HG03469 (cell line): ENCODE data around the gene ACOXL.

Experiments
- ATAC-seq: cut with Tn5 transposase; IDR thresholded peaks from one replicate; pipeline ENCODE4 v1.9.1; 2021; ENCODE audit warnings: mild to moderate bottlenecking, moderate library complexity, moderate number of reproducible peaks; ENCODE audit not compliant: unreplicated experiment

Gene ACOXL

DNA sequence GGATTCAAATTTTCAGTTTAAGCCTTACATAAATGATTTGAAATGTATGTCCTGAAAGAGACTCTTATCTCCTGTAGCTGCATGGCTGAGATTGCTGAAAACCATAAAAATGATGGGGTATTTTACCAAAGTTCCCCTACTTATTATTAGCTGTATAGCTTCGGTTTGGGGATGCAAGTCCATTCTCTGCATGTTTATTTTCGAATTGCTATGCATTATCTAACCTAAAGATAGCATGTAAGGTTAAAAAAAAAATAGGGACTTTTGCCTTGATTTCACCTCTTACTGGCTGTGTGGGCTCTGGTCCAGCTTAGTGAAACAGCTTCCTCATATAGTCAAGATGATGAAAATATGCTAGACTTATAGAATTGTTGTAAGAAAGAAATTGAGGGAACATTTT is 14.0 kb upstream of the ACOXL start:
- ATAC-seq: no peak

DNA sequence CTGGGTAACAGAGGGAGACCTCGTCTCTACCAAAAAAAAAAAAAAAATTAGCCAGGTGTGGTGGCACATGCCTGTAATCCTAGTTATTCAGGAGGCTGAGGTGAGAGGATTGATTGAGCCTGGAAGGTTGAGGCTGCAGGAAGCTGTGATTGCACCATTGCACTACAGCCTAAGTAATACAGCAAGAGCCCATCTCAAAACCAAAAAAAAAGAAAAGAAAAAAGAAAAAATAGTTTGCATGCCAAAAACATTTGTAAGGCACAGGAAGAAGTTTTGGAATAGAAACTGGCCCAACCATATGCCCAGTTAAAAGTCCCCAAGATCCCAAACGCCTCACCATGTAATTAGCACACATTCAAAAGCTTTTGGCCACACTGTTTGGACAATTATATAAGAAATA is 13.4 kb upstream of the ACOXL start:
- no peak for ATAC-seq

DNA sequence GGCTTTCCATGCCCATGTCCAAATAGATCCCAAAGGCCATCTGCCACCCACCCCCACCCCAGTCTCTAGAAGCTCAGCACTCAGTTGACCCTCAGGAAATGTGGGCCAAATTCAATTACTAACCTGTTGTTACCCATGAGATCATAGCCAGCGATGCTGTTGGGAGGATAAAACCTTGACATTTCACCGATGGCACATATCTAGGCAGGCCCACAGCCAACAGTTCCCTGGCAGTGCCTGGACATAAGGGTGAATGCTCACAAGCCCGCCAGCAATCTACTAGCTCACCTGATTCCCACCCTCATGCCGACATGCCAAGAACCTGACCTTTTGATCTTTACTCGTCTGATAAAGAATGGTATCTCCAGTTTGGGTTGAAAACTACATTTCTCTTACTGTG is 11.8 kb upstream of the ACOXL start:
- ATAC-seq: no peak

DNA sequence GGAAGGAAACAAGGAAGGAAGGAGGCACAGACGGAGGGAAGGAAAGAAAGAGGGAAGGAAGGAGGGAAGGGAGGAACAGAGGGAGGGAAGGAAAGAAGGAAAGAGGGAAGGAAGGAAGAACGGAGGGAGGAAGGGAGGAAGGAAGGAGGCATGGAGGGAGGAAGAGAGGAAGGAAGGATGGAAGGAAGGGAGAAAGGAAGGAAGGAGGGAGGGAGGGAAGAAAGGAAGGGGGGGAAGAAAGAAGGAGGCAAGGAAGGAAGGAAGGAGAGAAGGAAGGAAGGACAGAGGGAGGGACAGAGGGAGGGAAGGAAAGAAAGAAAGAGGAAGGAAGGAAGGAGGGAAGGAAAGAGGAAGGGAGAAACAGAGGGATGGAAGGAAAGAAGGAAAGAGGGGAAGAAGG is 7.6 kb upstream of the ACOXL start:
- ATAC-seq: no peak

DNA sequence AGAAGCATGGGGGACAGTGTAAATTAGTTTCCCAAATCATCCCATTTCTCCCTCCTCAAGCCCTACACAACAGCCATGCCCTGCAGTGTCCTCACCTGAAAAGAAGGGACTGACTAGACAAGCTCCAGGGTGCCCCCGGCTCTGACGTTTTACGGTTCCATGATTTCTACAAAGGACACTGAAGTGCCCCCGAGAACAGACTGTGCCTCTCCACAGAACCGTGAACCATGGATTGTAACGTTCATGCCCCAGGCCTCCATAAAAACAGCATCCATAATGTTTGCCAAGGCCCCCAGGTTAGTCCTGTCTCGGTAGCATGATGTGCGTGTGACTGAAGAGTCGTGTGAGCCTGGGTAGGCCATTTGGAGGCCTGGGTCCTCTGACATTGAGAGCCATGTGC is 7.0 kb upstream of the ACOXL start:
- no peak for ATAC-seq

DNA sequence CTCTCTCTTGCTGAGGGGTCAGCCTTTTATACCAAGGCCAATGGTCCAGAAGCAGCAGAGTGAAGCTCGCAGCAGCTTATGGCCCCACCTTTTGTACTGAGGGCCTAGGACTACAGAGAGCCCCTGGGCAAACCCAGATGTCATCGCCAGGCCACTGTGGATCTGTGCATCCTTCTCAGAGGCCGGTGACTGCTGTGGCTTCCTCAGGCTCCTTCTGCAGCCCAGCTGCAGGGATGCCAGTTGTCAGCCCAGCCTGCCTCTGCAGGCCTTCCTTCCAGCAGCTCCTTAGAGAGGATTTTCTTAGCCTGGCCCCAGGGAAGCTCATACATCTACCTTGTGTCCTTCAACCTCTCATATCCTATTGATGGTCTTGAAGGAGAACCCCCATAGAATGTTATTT is 6.5 kb upstream of the ACOXL start:
- ATAC-seq: no peak

DNA sequence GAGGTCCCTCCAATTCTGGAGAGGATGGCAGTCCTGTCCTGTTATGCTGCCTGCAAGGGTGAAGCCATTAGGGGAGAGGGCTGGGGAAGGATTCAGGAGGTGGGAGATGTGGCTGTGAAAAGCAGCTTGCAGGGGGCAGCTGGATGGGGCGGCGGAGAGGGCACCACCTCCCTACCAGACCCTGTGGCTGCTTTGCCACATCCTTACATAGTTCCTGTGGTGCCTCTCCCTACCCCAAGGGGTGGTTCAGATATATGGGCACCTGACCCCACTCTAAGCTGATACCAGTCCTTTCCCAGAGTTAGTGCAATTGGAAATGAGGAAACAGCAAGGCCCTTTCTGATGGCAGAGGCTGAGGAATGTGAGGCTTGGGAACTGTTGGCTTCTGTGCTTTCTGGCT is 6.1 kb upstream of the ACOXL start:
- ATAC-seq: no peak

DNA sequence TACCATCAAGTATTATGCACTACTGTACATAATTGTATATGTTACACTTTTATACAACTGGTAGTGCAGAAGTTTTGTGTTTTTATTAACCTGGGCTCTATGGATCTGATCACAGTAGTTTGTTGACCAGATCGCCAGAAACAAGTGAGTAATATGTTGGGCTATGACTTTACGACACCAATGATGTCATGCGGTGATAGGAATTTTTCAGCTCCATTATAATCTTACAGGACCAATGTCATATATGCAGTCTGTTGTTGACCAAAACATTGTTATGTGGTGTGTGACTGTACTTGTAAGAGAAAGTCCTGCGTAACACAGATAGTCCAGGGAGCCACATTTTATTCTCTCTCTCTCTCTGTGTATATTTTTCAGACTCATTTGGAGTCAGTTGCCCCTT is 4.5 kb upstream of the ACOXL start:
- no peak for ATAC-seq

DNA sequence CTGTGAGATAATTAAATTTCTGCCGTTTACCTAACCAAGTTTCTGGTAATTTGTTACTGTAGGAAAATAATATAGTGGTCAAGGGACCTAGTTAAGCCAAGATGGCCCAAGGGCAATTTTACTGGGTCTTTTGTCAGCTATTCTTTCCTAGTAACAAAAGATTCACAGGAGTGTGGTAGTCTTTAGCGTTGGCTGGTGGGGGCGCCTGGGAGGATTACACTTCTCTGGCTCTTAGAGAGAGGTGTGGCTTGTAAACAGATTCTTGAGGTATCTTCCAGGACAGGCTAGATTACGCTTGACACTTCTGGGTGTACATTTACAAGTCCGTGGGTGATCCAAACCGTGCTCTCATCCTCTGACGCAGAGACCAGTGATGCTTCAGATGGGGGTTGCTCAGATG is 3.3 kb upstream of the ACOXL start:
- no peak for ATAC-seq

DNA sequence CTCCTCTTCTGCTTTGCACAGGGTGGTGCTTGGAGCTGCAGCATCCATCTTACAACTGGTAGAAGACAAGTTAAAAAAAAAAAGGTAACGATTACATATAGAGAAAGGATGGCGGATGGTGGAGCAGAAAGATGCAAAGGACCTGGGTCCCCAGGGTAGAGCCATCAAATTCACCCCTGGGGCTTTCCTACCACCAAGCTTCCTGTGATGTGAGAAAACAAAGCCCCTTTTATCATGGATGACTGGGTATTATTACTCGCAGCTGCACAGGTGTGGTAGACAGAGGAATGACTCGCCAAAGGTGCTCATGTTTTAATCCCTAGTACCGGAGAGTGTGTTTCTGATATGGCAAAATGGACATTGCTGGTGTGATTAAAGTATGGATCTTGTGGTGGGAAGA is 1.3 kb upstream of the ACOXL start:
- no peak for ATAC-seq

DNA sequence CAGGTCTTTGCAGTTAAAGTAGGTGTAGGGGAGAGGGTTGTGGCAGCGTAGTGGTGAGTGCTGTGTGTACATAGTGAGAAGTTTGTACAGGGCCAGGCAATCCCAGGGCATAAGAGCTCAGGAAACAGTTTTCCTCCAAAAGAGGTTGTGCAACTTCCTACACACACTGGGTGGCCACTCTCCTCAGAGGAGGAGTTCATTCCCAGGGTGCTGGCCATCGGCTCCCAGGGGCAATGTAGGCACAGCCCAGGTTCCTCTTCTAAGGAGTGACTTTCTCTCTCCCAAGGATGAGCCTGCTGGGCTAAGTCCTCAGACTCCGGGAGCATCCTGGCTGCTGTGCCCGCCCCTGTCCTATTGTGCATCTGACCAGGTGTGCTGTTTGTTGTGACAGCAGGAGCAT is 3.0 kb downstream of the ACOXL start:
- no peak for ATAC-seq

DNA sequence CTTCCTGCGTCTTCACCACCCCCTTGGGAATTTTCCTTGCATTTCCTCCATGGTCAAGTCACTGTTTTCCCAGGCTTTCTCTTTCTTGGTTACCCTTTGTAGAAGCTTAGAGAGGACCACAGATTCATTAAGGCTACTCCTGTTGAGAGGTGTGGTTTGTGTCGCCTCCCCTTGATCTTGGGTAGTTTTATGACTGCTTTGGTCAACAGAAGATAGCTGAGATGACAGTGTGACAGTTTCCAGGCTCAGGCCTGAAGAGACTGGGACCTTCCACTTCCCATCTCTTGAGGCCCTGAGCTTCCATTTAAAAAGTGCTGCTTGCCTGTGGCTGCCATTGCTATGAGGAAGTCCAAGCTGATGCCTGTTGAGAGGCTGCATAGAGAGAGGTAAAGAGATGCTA is 5.4 kb downstream of the ACOXL start:
- no peak for ATAC-seq

DNA sequence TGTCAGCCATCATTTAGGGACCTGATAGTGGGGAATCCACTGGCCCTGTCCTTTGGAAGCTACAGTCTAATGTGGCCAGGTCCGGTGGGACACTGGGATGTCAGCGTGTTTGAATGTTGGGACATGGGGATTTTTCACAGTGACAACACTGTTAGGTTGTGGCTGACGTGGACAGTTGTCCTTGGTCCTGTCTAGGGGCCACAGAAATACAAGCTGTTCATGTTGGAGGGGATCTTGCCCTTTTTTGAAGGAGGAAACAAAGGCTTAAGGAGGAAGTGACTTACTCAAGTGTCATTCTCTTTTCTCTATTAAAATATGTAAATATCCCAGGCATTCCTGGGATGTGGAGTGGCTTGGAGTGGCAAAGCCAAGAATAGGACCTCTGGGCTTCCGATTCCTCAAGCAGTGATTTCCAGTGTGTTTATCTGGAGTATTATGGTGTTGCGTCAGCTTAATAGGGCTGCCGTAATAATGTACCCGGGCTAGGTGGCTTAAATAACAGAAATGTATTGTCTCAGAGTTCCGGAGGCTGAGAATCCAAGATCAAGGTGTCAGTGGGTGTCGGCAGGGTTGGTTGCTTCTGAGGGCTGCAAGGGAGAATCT is 8.5 kb downstream of the ACOXL start:
- no peak for ATAC-seq

DNA sequence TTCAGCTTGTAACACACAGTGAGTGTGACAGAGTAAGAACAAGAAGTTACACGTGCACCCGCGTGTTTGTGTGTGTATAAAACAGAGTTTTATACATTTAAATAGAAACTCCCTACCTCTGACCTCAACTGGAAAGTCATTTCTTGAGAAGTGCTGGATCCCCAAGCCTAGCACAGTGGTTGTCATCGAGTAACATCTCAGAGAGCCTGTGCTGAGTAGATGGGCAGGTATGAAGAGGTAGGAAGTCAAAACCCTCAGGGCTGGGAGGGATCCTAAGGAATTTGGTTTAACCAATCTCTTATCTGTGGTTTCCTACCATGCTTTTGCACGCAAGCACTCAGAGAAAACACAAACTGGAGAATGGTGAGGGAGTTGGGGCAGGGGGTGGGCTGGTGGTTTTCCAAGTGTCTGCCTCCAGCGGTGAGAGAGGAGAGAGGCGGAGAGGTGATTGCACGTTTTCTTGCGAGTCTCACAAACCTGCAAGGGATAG is 9.2 kb downstream of the ACOXL start:
- ATAC-seq: no peak

DNA sequence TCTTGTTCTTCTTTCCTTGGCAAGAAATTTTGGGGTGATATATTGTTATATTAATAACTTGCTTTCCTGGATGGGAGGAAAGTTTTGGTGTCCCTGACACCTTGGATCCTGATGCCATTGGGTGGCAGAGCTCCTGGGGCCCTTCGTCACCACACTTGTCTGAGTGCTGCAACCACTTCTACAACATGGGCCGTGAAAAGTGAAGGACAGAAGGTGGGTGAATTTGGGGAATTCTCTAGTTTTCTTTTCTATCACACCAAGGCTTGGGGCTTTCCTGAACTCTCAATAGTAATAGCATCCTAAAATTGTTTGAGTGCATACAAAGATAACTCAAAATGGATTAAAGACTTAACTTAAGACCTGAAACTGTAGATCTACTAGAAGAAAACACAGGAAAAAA is 10.0 kb downstream of the ACOXL start:
- no peak for ATAC-seq

DNA sequence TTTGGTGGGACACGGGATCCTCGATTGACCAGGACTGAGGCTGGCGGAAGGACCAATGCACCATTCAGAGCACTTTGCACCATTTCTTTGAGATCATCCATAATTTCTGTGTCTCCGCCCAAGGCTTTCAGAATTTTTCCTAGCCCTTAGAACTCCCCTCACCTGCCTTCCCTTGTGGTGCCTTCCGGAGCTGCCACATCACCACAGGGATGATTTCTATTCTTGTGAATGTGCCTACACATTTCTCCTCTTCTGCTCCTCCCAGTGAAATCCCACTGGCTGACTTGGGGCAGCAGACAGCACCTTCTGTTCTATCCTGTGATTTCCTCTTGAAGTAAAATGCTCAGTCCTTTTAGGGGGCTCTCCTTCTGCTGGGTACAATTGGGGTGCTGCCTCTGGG is 11.2 kb downstream of the ACOXL start:
- no peak for ATAC-seq

DNA sequence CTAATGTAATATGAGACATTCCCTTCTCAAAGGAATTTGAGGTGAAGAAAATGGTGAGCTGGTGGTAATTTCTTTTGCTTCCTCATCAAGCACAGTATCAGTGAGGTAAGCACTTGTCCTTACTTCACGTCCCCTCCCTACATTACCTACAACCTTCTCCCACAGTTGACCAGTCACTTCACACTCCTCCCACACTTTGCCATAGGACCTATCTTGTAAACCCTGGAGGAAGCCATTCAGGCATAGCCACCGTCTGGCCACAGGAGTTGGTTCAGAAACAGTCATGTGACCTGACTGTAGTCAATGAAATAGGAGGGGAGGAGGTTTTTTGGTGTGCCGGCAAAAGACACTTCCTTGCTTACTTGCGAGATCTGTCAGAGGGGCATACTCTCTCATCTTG is 12.1 kb downstream of the ACOXL start:
- no peak for ATAC-seq

DNA sequence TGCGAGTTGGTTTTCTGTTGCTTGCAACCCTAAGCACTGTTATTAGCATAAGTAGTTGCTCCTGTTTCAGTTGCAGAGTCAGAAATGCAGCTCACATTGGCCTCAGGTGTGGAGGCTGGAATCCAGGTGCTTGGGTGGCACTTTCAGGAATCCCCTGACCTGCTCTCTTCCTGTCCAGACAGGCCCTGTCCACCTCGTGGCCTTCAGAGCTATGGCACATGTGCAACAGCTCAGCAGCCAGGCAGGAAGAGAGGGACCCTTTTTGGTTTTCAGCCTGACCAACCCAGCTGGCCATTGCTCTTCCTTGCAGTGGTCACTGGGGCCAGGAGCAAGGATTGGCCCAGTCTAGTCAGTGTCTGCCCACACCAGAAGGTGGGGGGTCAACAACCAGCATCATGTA is 12.7 kb downstream of the ACOXL start:
- no peak for ATAC-seq

DNA sequence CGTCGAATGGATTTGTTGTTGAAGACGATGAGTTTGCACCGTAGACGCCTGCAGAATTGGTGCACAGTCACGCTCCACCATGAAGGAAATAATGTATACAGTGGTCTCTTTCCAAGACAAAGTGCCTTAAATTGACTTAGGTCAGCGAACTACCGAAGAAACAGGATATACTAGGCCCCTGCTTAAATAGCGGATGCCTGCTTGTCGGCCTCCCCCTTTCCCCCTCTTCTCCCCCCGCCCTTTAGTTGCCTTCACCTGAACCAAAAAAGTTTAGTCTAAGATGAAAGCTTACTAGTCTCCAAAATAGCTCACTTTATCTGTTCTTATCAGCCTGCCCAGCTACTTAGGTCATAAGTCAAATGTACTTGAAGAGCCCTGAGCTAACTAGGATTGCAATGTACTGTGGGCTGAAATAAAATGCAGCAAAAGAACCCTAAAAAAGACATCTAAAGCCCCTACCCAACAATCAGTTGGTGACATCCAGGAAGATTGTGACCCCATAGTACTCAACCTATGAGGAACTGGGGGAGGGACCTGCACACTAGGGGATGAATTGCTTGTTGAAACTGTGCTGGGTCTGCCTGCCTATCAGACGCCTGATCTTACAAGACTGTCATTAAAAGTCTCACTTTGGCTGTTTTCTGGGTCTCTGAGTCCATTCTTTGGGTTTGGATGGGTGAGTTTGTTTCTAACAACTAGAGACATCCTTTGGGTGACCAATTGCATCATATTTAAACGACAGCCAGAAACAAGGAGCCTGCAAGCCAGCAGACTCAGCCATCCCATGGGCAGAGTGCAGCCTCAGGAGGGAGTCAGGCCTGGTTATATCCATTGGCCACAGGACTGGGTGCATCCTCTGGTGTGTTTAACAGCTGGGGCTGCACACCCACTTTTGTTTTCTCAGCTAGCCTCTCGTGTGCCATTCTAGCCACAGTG is 14.5 kb downstream of the ACOXL start:
- ATAC-seq: no peak

DNA sequence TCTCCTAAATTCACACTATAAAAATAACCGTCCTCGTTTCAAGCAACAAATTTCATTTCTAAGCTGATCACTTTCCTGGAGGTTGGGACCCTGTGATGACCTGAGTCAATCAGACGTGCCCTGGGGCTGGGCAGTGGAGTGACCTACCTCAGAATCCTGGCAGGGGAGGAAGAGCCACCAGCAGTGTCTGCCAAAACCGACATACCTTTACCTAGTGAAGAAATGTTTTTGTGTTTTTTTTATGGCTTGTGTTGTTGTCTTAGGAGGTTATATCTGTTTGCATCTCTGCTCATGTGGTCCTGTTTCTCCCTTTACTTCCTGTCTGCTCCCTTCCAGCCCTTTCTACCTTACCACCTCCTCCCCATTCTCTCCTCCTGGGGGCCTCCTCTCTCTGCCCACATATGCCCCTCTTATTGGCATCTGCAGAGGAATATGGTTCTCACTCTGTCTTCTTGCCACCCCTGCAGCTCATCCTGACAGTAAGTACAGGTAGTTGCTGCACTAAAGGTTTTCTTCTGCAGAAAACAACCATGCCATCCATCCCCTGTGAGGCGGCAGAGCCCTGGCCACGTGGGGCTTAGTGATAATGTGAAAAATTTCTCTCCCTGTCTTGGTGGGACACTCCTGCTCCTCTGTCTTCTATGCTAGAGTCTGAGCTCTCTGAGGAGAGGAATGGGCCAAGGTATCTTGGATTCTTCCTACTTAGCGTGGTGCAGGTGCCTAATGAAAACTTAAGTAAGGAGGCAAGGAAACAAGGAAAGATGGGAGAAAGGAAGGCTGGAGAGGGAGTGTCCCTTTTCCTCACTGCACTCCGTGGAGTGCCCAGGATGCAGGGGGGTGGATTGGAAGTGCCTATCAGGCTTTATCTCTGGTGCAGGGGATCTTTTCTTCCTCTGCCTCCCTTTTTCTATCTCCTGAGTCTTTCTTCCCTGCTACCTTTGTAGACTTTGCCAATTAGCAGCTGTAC is 15.4 kb downstream of the ACOXL start:
- ATAC-seq: no peak

DNA sequence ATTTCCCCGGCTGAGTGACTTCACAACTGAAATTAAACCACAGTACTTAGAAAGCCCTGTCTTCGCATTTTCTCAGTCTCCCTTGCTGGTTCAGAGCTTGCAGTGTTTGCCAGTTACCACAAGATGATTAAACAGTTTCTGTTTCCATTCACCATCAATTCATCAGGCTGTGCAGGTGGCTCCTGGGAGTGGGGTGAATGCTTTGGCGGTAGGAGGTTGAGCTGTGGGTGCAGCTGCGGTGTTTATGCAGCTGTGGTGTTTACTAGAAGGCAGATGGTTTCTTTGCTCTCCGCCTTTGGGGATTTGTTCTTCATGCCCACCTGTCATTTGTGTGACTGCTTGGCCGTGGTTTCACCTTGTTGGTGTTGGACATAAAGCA is 16.1 kb downstream of the ACOXL start:
- peak; percentile 95 for ATAC-seq
